GM23338 (cell line): ENCODE measurements around the gene PLAA. TPM values are rescaled to one million over a fixed set of nuclear protein-coding genes. Genes with fewer than 3 reads are reported as not detected.

Experiments
- ETS1 ChIP-seq: IDR thresholded peaks from 2 replicates; pipeline ENCODE4 v1.6.1; 2016; ENCODE audit warnings: antibody characterized with exemption
- EZH2phosphoT487 ChIP-seq: fragments of 200-600 bp; sonication (generic); IDR thresholded peaks from one replicate; pipeline ENCODE4 v1.8.1; 2018; ENCODE audit warnings: antibody characterized with exemption; ENCODE audit not compliant: unreplicated experiment
- NANOG ChIP-seq: IDR thresholded peaks from 2 replicates; pipeline ENCODE4 v1.6.1; 2016; ENCODE audit warnings: antibody characterized with exemption, borderline replicate concordance
- POLR2AphosphoS5 ChIP-seq: IDR thresholded peaks from 2 replicates; pipeline ENCODE4 v1.6.1; 2016; ENCODE audit warnings: antibody characterized with exemption, low read depth
- REST ChIP-seq: IDR thresholded peaks from one replicate; pipeline ENCODE4 v1.6.1; 2018; ENCODE audit warnings: antibody characterized with exemption; ENCODE audit not compliant: unreplicated experiment
- STAT1 ChIP-seq: IDR thresholded peaks from one replicate; pipeline ENCODE4 v1.6.1; 2016; ENCODE audit warnings: antibody characterized with exemption; ENCODE audit not compliant: unreplicated experiment
- ZNF462 ChIP-seq: fragments of 250-450 bp; sonication (Bioruptor Pico); IDR thresholded peaks from 2 replicates; pipeline ENCODE4 v1.5.0; 2020; ENCODE audit warnings: mild to moderate bottlenecking, moderate library complexity
- polyA plus RNA-seq: library from polyadenylated mRNA; unstranded; fragments of >200 nt; fragmentation: Nextera tagmentation; extraction: Ambion mirVana; gene quantifications from 2 replicates; pipeline ENCODE4 v1.2.1, GENCODE V29; 2016
- total RNA-seq: library from RNA; depleted of rRNA; stranded (reverse); fragments of >200 nt; shearing (Covaris generic); gene quantifications from 2 replicates; pipeline ENCODE4 v1.2.3, GENCODE V29; 2014

The PLAA gene
- total and polyA plus RNA-seq, 2 experiments from 2014 or later, result 24.8 to 72.1 TPM

- TF ChIP-seq ZNF462 (no peak), ETS1 (no peak), STAT1 (no peak), REST (no peak), POLR2AphosphoS5 (no peak), EZH2phosphoT487 (no peak), NANOG (no peak)
These were observed 42.4 kb downstream of the PLAA start (continued) for GRCh38 chr9:26904671-26905070.
